ENCODE data around the gene BABAM1.

BABAM1 gene

GRCh38 chr19:17324357-17325114 lies 57.3 kb downstream of the BABAM1 start:
- no peak for DNase-seq

- DNase-seq: no peak
These were observed 57.9 kb downstream of the BABAM1 start for GRCh38 chr19:17325133-17325532.

GRCh38 chr19:17325881-17326594 lies 58.8 kb downstream of the BABAM1 start:
- no peak for DNase-seq

- DNase-seq: no peak
These were observed 59.3 kb downstream of the BABAM1 start for GRCh38 chr19:17326595-17326966.

GRCh38 chr19:17327068-17327653 lies 59.9 kb downstream of the BABAM1 start:
- DNase-seq: no peak

GRCh38 chr19:17327654-17328516 lies 60.6 kb downstream of the BABAM1 start:
- peak; percentile 65 for DNase-seq

All from CD4-positive, alpha-beta T cell treated with Interleukin-1 beta for 1 hour (primary cell).